Measurements from ENCODE around the gene CNOT3.

CNOT3 gene

GRCh38 chr19:54149021-54149812, 11.7 kb downstream of the CNOT3 start:
- DNase-seq (ENCODE audit: low read depth in 2 of 2), result no peak

GRCh38 chr19:54151362-54152035, 13.9 kb downstream of the CNOT3 start:
- no peak for DNase-seq (ENCODE audit: low read depth in 2 of 2)

DNA sequence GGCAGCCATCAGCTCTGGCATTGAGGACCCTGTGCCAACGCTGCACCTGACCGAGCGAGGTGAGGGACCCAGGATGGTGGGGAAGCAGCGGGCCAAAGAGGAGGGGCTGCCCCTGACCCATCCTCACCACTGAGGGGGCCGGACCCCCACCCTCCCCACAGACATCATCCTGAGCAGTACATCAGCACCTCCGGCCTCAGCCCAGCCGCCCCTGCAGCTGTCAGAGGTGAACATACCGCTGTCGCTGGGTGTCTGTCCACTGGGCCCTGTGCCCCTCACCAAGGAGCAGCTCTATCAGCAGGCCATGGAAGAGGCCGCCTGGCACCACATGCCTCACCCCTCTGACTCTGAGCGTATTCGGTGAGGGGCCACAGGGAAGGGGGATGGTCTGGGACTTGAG, 14.7 kb downstream of the CNOT3 start:
- no peak for DNase-seq (ENCODE audit: low read depth in 2 of 2)

DNA sequence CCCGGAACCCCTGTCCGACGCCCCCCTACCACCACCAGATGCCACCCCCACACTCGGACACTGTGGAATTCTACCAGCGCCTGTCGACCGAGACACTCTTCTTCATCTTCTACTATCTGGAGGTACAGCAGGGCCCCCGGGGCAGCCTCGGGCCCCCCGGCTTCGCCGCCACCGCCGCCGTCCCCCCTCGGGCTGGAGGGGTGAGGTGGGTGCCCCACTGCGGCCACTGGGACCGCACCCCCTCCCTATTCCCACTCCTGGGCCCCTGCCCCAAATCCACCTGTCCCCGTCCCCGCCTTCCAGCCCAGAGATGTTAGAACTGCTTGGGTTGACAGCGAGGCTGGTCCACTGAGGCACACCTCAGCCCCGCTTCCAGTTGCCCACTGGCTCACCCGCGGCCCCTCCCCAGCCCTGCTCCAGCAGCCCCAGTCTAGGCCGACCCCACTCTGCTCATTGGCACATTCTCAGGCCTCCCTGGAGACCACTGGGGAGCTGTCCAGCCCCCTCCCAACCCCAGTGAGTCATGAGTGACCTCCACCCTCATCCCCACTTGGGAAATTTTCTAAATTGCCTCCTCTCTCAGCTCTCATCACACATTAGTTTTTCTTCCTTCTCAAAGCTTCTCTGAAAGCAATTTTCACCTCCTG, 15.4 kb downstream of the CNOT3 start:
- DNase-seq (ENCODE audit: low read depth in 2 of 2), result no peak

GRCh38 chr19:54153731-54154326, 16.3 kb downstream of the CNOT3 start:
- DNase-seq (ENCODE audit: low read depth in 2 of 2), result no peak

DNA sequence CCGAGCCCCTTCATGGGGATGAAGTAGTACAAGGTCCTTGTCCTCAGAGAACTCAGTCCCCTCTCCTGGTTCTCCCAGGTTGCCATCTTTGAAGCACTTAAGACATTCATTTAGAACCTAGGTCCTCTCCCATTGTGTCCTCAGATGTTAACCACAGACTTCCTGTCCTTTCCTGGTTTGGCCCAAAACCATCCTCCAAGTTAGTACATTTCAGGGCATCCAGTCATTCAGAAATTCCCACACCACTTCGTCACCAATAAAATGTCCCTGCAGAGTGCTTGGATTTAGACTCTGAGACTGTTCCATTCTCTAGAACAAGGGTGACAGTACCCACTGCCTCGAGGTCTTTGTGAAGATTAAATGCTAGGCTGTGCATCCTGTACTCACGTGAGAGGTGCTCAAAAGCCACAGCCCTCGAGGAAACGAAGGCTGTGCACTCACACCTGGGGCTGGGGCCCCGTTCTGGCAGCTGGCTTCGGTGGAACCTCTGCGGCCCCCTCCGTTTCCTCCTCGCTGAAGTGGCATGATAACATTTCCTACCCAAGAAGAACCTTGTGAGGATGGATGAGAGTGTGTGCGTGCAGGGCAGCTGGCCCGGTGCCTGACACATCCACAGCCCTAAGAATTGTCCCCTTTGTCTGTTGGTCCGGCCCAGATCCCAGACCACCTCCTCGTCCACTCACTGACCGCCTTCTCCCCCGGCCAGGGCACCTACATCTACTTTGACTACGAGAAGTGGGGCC, 17.2 kb downstream of the CNOT3 start:
- DNase-seq (ENCODE audit: low read depth in 2 of 2), result no peak

DNA sequence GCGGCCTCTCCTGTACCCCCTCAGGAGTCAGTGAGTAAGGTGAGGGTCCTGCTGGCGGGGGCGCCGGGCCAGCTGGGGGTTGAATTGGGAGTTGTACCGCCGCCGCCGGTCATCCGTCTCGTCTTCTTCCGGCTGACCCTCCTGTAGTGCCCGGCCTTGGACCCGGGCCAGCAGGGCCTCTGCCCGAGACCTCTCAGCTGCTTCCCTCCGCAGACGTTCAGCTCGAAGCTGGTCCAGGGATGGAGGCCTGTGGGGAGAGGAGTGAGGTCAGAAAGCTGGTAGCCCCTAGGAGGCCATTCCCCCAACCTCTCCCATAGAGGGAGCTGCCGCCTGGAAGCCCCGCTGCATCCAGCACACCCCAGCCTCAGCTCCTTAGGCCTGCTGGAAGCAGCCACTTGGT, 18.1 kb downstream of the CNOT3 start:
- DNase-seq (ENCODE audit: low read depth in 2 of 2), result no peak

DNA sequence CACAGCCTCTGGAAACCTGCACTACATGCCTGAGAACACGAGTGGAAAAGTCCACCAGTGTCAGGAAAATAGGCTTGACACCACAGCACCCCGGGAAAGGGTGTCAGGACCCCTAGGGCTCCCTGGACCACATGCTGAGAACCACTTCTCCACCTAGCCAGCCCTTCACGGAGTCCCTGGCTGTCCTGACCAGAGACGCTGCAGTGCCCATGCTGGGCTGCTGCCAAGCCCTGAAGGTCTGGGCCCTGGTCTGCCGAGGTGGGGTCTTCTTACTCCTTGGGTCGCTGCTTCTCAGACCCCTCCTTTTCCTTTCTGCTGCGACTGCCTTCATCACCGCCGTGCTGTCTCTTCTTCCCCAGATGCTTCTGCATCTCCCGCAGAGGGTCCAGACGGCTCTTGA, 18.9 kb downstream of the CNOT3 start:
- DNase-seq (ENCODE audit: low read depth in 2 of 2), result no peak

DNA sequence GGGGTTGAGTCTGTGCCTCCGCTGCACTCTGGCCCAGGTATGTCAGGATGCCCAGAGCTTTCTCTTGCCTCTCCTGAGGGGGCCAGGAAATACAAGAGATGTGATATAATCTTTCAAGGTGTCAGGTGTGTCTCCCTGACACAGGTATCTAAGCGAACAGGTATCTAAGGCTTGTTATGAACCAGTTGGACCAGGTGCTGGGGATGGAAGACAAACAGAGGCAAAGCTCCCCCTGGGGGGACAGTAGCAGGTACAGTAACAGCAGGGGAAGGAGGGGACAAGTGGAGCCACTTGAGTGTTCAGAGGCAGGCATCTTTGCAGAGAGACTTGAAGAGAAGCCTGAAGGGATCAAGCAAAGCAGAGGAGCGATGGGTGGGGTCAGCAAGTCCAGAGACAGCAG, 19.4 kb downstream of the CNOT3 start:
- no peak for DNase-seq (ENCODE audit: low read depth in 2 of 2)

GRCh38 chr19:54158812-54159351, 21.3 kb downstream of the CNOT3 start:
- no peak for DNase-seq (ENCODE audit: low read depth in 2 of 2)

DNA sequence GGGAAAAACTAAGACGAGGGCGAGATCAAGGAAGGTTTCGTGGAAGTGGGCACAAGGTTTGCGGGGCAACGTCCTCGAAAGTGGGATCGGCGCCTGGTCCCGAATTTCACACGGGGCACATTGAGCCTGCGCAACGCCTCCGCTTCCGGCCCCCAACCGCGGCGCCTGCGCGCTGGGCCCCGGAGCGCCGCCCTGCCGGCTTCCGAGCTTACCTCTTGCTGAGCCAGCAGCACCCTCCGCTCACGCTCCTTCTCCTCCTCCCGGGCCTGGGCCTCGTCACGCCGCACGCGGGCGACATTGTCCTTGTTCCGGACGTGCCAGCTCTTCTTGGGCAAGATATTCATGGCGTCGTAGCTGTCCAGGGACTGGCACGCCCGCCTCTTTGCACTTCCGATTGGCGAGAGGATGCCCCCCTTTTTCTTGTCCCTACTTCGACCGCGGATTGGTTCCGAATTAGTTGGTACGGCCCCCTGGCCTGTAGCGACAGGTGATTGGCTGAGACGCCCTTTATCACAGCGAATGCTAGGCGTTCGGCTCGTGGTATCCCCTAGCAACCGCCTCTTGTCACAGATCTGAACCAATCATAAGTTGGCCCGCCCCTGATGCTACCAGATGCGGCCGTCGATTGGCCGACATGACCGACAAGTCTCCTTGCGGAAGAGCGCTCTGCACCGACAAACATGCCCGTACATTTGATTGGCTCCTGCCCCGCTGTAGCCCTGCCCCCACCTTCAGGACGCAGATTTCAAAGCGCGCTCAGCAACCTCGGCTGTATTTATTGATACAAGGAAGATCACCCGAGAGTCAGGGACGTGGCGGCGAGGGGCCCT, 22.0 kb downstream of the CNOT3 start, which contains the start of gene LENG1:
TSS of gene LENG1 (minus strand) at position 370 of the 830 bp plus-strand sequence. CDS start at position 344, 26 bp downstream.
- DNase-seq (ENCODE audit: low read depth in 2 of 2), result peak; percentile 91 to 97

DNA sequence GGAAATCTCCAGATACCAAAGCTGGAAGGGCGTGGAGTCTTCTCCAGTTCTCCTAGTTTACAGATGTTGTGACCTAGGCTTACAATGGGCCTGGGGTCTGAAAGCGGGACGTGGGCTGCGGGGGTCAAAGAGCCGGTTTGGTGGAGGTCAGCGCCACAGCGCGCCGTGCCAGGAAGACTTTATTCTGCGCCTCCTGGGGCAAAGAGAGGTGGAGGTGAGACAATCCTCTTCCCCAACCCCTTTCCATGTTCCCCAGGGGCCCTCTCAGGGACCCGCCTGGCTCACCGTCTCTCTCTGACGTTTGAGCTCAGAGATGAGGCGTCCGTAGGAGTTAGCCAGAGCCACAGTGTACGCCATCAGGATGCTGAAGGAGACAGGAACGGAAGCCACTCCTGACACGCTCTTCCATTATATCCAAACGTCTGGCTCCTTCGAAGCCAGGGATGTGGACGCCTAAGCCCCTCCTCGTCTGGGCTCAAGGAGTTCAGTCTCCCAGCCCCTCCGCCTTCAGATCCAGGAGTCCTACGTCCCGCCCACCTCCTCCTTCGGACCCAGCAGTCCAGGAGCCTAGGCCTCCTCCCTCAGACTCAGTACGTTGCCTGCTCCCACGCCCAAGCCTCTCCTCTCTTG, 22.7 kb downstream of the CNOT3 start:
- no peak for DNase-seq (ENCODE audit: low read depth in 2 of 2)

- DNase-seq (ENCODE audit: low read depth in 2 of 2), result no peak
Observed at GRCh38 chr19:54160854-54161253, 23.3 kb downstream of the CNOT3 start.

DNA sequence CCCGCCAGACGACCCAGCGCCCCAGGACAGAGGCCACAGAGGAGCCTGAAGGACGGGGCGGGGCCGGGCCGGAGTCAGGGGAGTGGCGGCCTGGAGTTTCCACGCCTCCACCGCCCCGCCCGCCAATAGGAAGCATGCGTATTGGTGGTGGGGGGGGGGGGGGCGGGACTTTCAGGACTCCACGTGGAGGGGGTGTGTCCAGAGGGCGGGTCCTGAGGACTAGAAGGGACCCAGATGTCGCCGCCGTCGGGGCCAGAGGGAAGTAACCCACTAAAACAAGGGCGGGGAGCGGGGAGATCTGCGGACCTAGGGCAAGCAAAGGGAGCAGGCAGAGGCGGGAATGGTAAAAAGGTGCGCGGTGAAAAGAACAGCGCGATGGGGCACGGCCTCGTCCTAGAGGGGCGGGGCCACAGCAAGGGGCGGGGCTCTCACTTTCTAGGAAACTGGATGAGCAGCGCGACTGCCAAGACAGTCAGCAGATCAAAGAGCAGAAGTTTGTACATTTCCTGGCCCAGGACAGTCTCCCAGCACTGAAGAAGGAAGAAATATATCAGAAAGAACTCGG, 24.8 kb downstream of the CNOT3 start:
- peak; percentile 73 to 77 for DNase-seq (ENCODE audit: low read depth in 2 of 2)

GRCh38 chr19:54162884-54163283, 25.3 kb downstream of the CNOT3 start:
- no peak for DNase-seq (ENCODE audit: low read depth in 2 of 2)

- DNase-seq (ENCODE audit: low read depth in 2 of 2), result peak; percentile 45 to 71
Observed at GRCh38 chr19:54164369-54165068, 27.0 kb downstream of the CNOT3 start.

GRCh38 chr19:54165222-54165621, 27.7 kb downstream of the CNOT3 start:
- no peak for DNase-seq (ENCODE audit: low read depth in 2 of 2)

- peak; percentile 92 to 96 for DNase-seq (ENCODE audit: low read depth in 2 of 2)
Observed at GRCh38 chr19:54168174-54168917, 30.8 kb downstream of the CNOT3 start.
